C4-2B (cell line): ENCODE data around the gene EPHB4.
A peak's percentile ranks its signal among the peaks of the same experiment; 100 is the strongest.

ENCODE experiments used
- H3K27ac ChIP-seq: fragments of 450-650 bp; 2 replicates; pipeline ENCODE4 v1.5.1; 2017
- ZFX ChIP-seq: fragments of 450-650 bp; IDR thresholded peaks from 2 replicates; pipeline ENCODE4 v1.6.1; 2017
- TF ChIP-seq, protein P1 (sequence below): fragments of 450-650 bp; conservative IDR thresholded peaks from 2 replicates; pipeline ENCODE4 v1.5.1; 2017; ENCODE audit warnings: mild to moderate bottlenecking

The EPHB4 gene

DNA sequence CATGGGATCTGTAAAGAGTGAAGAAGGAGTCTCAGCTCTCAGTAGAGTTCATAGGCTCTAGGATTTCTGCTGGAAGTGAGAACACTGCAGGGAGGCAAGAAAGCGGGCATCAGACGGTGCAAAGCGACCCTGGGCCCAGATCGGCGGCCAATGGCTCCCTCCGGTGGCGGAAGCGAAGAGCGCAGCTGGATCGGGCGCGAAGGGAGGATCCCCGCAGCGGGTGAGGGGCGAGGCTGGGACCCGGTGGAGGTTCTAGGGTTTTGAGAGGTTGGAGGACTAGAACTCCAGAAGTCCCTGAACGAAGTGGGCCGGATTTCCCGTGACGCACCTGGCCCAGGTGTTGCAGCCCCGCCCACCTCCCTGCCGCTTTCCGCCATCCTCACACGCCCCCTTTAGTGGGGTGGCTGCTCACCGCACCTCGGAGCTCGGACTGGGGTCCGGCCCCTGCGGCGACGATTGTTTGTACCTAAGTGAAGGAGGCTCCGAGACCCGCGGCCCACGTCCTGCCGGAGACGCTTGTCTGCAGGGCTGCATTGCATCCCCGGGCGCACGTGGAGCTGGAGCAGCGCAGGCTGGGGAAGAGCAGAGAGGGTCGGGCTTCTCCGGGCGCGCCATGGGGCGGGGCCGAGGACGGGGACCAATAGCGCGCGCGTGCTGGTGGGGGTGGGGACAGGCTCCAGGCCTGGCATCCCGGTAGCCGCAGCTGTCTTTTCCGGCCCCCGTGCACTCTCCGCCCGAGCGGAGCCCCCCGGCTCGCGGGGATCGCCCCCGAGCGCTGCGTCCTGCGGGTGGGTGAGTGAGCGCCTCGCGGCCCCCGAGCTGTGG, 24.9 kb upstream of the EPHB4 start, which contains the start of gene SLC12A9:
Gene SLC12A9, plus strand, starts transcription at position 666 of the 825 bp plus-strand sequence. CDS start 1,485 bp downstream, outside the sequence.
- peak within 1 kb of the TSS; percentile 71 for H3K27ac ChIP-seq
- TF ChIP-seq ZFX = peak; percentile 41; the same call in 1 of the 2 replicates
- TF ChIP-seq, protein P1, sequence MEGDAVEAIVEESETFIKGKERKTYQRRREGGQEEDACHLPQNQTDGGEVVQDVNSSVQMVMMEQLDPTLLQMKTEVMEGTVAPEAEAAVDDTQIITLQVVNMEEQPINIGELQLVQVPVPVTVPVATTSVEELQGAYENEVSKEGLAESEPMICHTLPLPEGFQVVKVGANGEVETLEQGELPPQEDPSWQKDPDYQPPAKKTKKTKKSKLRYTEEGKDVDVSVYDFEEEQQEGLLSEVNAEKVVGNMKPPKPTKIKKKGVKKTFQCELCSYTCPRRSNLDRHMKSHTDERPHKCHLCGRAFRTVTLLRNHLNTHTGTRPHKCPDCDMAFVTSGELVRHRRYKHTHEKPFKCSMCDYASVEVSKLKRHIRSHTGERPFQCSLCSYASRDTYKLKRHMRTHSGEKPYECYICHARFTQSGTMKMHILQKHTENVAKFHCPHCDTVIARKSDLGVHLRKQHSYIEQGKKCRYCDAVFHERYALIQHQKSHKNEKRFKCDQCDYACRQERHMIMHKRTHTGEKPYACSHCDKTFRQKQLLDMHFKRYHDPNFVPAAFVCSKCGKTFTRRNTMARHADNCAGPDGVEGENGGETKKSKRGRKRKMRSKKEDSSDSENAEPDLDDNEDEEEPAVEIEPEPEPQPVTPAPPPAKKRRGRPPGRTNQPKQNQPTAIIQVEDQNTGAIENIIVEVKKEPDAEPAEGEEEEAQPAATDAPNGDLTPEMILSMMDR = peak; percentile 96

DNA sequence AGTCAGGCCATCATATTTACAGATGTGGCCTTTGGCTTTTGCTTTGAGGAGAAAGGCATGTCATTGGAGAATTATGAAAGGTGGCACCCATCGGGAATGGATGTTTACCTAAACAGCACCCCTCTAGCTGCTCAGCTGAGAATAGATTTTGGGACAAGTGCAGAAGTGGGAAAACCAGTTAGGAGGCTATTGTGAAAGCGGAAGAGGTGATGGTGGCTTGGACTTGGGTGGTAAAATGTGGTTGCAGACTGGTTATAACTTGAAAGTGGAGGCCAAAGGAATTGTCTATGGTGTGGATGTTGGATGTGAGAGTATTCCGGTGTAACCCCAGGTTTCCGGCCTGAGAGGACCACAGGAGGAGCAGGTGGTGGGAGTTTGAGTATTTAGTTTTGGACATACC, 20.0 kb upstream of the EPHB4 start:
- no peak overlapping the region for H3K27ac ChIP-seq
- no peak for TF ChIP-seq ZFX

DNA sequence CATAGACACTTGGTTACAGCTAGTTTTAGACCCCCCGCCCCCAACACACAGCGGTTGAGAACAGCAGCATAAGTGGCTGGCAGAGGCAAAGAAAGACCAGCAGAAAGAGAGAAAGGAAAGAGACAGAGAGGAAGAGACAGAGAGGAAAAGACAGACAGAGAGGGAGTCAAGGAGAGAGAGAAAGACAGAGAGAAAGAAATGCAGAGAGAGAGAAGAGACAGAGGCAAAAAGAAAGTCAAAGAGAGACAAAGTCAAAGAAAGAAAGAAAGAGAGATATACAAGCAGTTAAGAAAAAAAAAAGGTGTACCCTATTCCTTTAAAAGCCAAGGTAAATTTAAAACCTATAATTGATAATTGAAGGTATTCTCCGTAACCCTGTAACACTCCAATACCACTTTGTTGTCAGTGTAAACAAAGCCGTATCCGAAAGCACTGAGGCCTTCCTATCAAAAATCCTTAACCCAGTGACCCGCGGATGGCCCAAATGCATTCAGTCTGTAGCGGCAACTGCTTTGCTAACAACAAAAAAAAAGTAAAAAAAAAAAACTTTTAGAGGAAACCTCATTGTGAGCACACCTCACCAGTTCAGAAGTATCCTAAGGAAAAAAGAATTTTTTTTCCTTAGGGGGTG, 13.3 kb upstream of the EPHB4 start:
- H3K27ac ChIP-seq = no peak overlapping the region
- no peak for TF ChIP-seq ZFX
- TF ChIP-seq, protein P1 = no peak

DNA sequence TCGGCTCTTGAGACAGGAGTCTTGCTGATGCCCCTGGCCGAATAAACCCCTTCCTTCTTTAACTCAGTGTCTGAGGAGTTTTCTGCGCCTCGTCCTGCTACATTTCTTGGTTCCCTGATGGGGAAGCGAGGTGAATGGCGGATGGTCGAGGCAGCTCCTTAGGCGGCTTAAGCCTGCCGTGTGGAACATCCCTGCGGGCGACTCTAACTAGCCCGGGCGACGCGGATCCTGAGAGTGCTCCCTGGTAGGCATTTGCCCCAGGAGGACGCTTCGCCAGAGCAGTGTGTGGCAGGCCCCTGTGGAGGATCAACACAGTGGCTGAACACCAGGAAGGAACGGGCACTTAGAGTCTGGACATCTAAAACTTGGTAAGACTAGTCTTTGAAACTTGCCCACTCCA, 12.0 kb upstream of the EPHB4 start:
- H3K27ac ChIP-seq = no peak overlapping the region
- TF ChIP-seq, protein P1 = no peak
- no peak for TF ChIP-seq ZFX

DNA sequence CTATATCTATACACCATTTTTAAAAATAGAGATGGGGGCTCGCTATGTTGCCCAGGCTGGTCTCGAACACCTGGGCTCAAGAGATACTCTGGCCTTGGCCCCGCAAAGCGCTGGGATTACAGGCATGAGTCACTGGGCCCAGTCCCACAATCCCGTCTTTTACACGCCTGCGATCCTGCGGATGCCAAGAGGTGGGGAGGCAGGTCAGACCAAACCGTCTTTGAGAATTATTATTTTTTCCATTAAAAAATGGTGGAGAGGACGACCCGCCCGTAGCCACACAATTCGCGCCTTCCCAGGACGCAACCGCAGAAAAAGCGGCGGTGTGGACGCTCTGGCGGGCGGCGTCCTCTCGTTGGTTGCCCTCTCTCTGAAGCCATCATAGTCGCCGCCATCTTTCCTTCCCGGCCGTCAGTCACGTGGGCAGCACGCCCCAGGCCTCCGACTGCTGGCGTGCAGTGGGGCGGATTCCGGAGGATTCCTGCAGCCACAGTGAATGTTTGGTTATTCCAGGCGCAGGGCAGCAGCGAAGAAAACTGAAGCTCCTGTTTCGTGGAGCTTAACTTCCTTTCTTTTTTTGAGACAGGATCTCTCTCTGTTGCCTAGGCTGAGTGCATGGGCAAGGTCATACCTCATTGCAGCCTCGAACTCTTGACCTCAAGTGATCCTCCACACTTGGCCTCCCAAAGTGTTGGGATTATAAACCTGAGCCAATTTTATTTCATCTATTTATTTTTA, 9.9 kb upstream of the EPHB4 start:
- TF ChIP-seq, protein P1 = no peak
- TF ChIP-seq ZFX = no peak
- no peak overlapping the region for H3K27ac ChIP-seq

DNA sequence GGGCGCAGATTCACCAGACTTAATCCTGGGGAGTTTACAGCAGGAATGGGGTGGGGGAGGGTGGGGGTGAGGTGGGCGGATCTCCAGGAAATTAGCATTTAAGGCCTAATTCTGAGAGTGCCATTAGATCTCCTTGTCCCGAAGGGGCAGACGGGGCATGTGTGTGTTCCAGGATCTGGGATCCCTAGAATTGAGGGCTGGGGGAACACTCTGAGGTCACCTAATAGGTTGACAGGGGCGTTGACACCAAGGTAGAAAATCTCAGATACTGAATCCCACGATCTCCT, 9.4 kb upstream of the EPHB4 start:
- TF ChIP-seq ZFX = no peak
- TF ChIP-seq, protein P1 = no peak
- no peak overlapping the region for H3K27ac ChIP-seq

DNA sequence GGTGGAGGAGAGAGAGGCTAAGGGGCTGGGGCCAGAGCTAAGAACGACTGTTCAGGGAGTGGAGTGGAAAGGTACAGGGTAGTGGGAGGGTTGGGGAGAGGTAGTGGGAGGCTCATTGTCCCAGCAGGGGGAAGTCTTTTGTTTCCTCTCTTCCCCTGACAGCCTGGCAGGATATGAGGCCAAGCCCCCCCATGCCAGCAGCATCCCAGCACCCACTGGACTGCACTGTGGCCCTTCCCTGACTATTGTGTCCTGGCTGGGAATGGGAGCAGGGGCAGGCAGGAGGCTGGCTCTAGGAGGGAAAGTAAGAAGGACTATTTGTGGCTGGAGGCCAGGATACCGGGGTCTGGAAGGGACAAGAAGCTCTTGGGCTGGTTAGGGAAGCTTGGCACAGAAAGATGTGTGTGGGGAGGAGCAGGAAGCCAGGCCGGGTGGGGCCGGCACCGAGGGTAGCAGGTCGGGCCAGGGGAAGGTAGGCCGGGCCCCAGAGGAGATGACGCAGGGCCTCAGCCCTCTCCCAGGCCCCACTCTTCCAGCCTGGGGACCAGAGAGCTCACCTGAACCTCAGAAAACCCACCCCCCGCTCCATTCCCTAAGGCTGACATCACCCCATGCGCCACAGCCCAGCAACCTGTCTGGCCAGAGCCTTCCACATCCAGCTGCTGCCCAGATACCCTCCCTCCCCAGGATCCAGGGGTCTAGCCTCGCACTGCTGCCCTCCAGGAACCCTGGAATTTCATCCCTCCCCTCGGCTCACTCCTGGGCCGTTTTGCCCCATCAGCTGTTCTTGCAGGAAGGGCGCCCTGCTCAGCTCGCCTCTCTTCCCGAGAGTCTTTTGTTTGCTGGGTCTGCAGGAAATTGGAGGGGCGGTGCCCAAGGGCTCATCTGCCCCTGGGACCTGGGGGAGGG, 8.8 kb upstream of the EPHB4 start:
- no peak overlapping the region for H3K27ac ChIP-seq
- TF ChIP-seq, protein P1 = no peak
- no peak for TF ChIP-seq ZFX
